Fibroblast of the aortic adventitia (primary cell): ENCODE data around the gene PACSIN3. TPM values are rescaled to one million over a fixed set of nuclear protein-coding genes. Genes with fewer than 3 reads are reported as not detected.

ENCODE experiments used
- DNase-seq: peaks from one replicate; pipeline ENCODE4 v3.0.0-alpha.2; 2010; ENCODE audit warnings: low read depth
- H3K4me3 ChIP-seq: 2 replicates; pipeline ENCODE4 v1.5.1; 2011; ENCODE audit warnings: low read depth, mild to moderate bottlenecking, control low read depth, low read length, moderate library complexity
- small RNA-seq: library from RNA; depleted of rRNA; stranded (forward); fragments of <200 nt; gene quantifications from one replicate; pipeline ENCODE3, GENCODE V24; 2012
- total RNA-seq: library from RNA; depleted of rRNA; stranded (reverse); fragments of >200 nt; gene quantifications from 2 replicates; pipeline ENCODE4 v1.2.3, GENCODE V29; 2012; ENCODE audit warnings: low replicate concordance
- TF ChIP-seq, protein P1 (sequence below): IDR thresholded peaks from 2 replicates; pipeline ENCODE4 v1.5.1; 2011; ENCODE audit warnings: mild to moderate bottlenecking, low read length, control low read depth, inconsistent platforms; ENCODE audit not compliant: insufficient read depth

The PACSIN3 gene
- total RNA-seq, 1 donor = 28.8 TPM

DNA sequence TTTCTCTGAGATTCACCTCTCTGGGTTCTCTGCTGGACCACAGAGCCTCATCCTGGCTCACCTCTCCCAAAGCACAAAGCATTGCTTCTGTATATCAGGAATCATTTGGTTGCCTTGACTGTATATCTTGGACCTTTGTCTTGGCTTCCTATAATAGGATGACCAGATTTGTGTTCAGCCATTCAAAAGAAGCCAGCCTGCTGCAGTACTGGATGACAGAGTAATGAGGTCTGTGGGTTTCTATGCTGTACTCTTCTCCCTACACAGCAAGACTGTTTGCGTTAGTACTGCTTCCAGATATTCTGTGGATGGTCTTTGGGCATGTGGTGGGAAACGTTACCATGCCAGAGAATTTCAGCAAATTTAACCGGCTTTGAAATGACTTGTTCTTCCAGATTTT is 49.3 kb downstream of the PACSIN3 start:
- no peak overlapping the region for H3K4me3 ChIP-seq
- DNase-seq = no peak
- TF ChIP-seq, protein P1, sequence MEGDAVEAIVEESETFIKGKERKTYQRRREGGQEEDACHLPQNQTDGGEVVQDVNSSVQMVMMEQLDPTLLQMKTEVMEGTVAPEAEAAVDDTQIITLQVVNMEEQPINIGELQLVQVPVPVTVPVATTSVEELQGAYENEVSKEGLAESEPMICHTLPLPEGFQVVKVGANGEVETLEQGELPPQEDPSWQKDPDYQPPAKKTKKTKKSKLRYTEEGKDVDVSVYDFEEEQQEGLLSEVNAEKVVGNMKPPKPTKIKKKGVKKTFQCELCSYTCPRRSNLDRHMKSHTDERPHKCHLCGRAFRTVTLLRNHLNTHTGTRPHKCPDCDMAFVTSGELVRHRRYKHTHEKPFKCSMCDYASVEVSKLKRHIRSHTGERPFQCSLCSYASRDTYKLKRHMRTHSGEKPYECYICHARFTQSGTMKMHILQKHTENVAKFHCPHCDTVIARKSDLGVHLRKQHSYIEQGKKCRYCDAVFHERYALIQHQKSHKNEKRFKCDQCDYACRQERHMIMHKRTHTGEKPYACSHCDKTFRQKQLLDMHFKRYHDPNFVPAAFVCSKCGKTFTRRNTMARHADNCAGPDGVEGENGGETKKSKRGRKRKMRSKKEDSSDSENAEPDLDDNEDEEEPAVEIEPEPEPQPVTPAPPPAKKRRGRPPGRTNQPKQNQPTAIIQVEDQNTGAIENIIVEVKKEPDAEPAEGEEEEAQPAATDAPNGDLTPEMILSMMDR = no peak

GRCh38 chr11:47136327-47136726 is 49.9 kb downstream of the PACSIN3 start:
- H3K4me3 ChIP-seq = no peak overlapping the region
- TF ChIP-seq, protein P1 = no peak
- no peak for DNase-seq

DNA sequence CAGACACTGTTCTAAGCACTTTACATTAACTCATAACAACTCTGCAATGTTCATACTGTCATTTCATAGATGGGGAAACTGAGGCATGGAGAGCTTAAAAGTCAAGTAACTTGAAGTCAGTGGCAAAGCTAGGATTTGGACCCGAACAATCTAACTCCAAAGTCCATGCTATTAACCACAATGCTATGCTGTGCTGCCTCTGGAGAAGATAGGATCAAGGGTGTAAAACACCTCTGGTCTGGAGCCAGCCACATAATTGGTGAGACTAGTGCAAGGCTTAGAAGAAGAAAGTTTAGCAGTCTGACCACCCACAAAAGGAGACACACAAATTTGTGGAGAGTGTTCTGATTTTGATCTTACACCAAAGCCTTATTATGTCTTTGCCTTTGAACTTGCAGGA is 53.3 kb downstream of the PACSIN3 start:
- TF ChIP-seq, protein P1 = no peak

DNA sequence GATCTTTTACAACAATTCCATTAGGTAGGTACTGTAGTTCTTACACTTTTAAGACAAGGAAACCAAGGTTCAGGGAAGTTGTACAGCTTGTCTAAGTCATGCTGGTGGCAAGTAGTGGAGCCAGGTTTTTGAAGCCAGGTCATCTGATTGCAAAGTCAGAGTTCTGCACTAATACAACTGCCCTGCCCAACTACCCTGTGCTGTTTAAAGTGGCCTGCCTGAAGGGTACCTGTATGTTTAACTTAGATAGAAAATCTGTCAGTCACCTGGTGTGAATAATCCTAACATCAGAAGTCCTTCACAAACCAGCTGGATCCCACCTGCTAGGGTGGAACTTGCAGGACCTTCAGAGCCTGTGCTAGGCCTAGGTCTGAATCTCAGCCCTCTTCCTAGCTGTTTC is 53.7 kb downstream of the PACSIN3 start:
- H3K4me3 ChIP-seq = no peak overlapping the region
- no peak for DNase-seq
- TF ChIP-seq, protein P1 = no peak

More for the DNA sequence above, 53.3 kb downstream of the PACSIN3 start:
- DNase-seq = no peak
- H3K4me3 ChIP-seq = no peak overlapping the region

- DNase-seq = no peak
- TF ChIP-seq, protein P1 = no peak
- H3K4me3 ChIP-seq = no peak overlapping the region
These were observed 55.1 kb downstream of the PACSIN3 start for GRCh38 chr11:47131136-47131535.

GRCh38 chr11:47130543-47130942 is 55.7 kb downstream of the PACSIN3 start:
- no peak for DNase-seq
- H3K4me3 ChIP-seq = no peak overlapping the region
- TF ChIP-seq, protein P1 = no peak

Small RNA genes lying within 50 kb of the gene (small RNA-seq; reads per million reads assigned to genes)
- not detected for gene MIR6745

Other genes with a start within 250 kb of the PACSIN3 start
- 24.6 and 34.9 TPM in 2 replicates for gene CSTPP1, start 249.7 kb downstream of the PACSIN3 start, total RNA-seq
- 98.5 and 152 TPM in 2 replicates for gene ARFGAP2, start 9.6 kb downstream of the PACSIN3 start, total RNA-seq
- 47.2 and 99.4 TPM in 2 replicates for gene DDB2, start 28.5 kb upstream of the PACSIN3 start, total RNA-seq
- gene ACP2, start 62.4 kb upstream of the PACSIN3 start, total RNA-seq = 8.4 and 24.9 TPM in 2 replicates
- gene NR1H3, start 71.6 kb upstream of the PACSIN3 start, total RNA-seq = 8.8 and 22.0 TPM in 2 replicates
- 23.7 and 31.5 TPM in 2 replicates for gene MADD, start 83.7 kb upstream of the PACSIN3 start, total RNA-seq
- gene MYBPC3, start 166.3 kb upstream of the PACSIN3 start, total RNA-seq = not detected in 2 replicates
- not detected in 2 replicates for gene SPI1, start 192.1 kb upstream of the PACSIN3 start, total RNA-seq
- 28.5 and 47.5 TPM in 2 replicates for gene SLC39A13, start 222.2 kb upstream of the PACSIN3 start, total RNA-seq
- gene PSMC3, start 240.0 kb upstream of the PACSIN3 start, total RNA-seq = 52.3 and 128 TPM in 2 replicates